Endothelial cell of umbilical vein (primary cell): ENCODE results near the gene TSPAN17. TPM values are rescaled to one million over a fixed set of nuclear protein-coding genes. Genes with fewer than 3 reads are reported as not detected.

ENCODE experiments used
- BruUV-seq: library from RNA; stranded (reverse); fragments of 400-500 nt; replicated peaks from 2 replicates; lab custom pipeline; 2021; lab: Mats Ljungman, UMichigan
- CTCF ChIA-PET: fragments of 300-600, 350-600 bp; sonication (Branson Sonifier 250); formaldehyde crosslinking; loops from one replicate; lab custom pipeline; 2021; ENCODE audit warnings: antibody characterized with exemption, inconsistent platforms; lab: Charles Lee
- POLR2A ChIA-PET: fragments of 300-600, 350-600 bp; sonication (Branson Sonifier 250); formaldehyde crosslinking; loops from one replicate; lab custom pipeline; 2021; ENCODE audit warnings: antibody characterized with exemption, inconsistent platforms; lab: Charles Lee
- DNase-seq: peaks from one replicate; pipeline ENCODE4 v3.0.0-alpha.2; 2011; ENCODE audit warnings: low read depth, low spot score
- FAIRE-seq: peaks from 2 replicates; lab custom pipeline; 2011; peaks lifted over from hg19 to GRCh38; lab: Jason Lieb, UNC
- H2AFZ ChIP-seq: 2 replicates; pipeline ENCODE4 v1.6.0; 2012; ENCODE audit warnings: low read depth, low read length, control low read depth, inconsistent platforms
- H3K27ac ChIP-seq: 2 replicates; pipeline ENCODE4 v1.5.1; 2011; ENCODE audit warnings: low read depth, mild to moderate bottlenecking, control low read depth, low read length, moderate library complexity; ENCODE audit not compliant: insufficient read depth
- H3K27me3 ChIP-seq, 2 experiments: 2 replicates each; pipeline versions ENCODE4 v1.6.0 to v1.6.1; 2011; ENCODE audit warnings: low read length in 2 of 2, mixed read lengths in 1 of 2; ENCODE audit not compliant: control insufficient read depth in 2 of 2, insufficient read depth in 2 of 2
- H3K36me3 ChIP-seq, 2 experiments: 2 replicates in 1 of 2; 3 replicates in 1 of 2; pipeline ENCODE4 v1.5.1; 2011; ENCODE audit warnings: low read length in 2 of 2, mild to moderate bottlenecking in 1 of 2, moderate library complexity in 1 of 2; ENCODE audit not compliant: control insufficient read depth in 2 of 2, insufficient read depth in 2 of 2; ENCODE audit errors: extremely low read depth in 1 of 2
- H3K4me1 ChIP-seq: 3 replicates; pipeline ENCODE4 v1.5.1; 2011; ENCODE audit warnings: mild to moderate bottlenecking, low read length; ENCODE audit not compliant: control insufficient read depth, insufficient read depth; ENCODE audit errors: extremely low read depth
- H3K4me2 ChIP-seq: 2 replicates; pipeline ENCODE4 v1.6.1; 2011; ENCODE audit warnings: low read length, control low read depth, mixed read lengths; ENCODE audit not compliant: insufficient read depth
- H3K4me3 ChIP-seq, 3 experiments: fragments of 200-600 bp in 1 of 3; sonication (generic), shearing (Covaris generic) in 1 of 3; replicated peaks in 1 of 3; 2 replicates each; pipeline ENCODE4 v1.5.1; 2011 to 2016; ENCODE audit warnings: control low read depth in 3 of 3, low read length in 3 of 3, mild to moderate bottlenecking in 2 of 3, inconsistent platforms in 1 of 3, low read depth in 1 of 3, moderate library complexity in 1 of 3; ENCODE audit not compliant: insufficient read depth in 1 of 3
- H3K79me2 ChIP-seq: 2 replicates; pipeline ENCODE4 v1.6.0; 2012; ENCODE audit warnings: low read length, inconsistent platforms; ENCODE audit not compliant: control insufficient read depth, insufficient read depth
- H3K9ac ChIP-seq: replicated peaks from 2 replicates; pipeline ENCODE3; 2011; ENCODE audit warnings: low read length, control low read depth; ENCODE audit not compliant: insufficient read depth; ENCODE audit errors: extremely low read depth
- H3K9me1 ChIP-seq: replicated peaks from 3 replicates; pipeline ENCODE4 v1.6.0; 2011; ENCODE audit warnings: mild to moderate bottlenecking, low read length; ENCODE audit not compliant: control insufficient read depth, insufficient read depth; ENCODE audit errors: extremely low read depth
- H3K9me3 ChIP-seq: replicated peaks from 2 replicates; pipeline ENCODE4 v1.5.1; 2012; ENCODE audit warnings: low read length, inconsistent platforms; ENCODE audit not compliant: control insufficient read depth, insufficient read depth
- H4K20me1 ChIP-seq: replicated peaks from 2 replicates; pipeline ENCODE3; 2011; ENCODE audit warnings: mild to moderate bottlenecking, low read length; ENCODE audit not compliant: control insufficient read depth, insufficient read depth; ENCODE audit errors: extremely low read depth
- CTCF ChIP-seq, 2 donors: IDR thresholded peaks; 1 replicate in 1 of 2; 2 replicates in 1 of 2; pipeline ENCODE4 v1.5.1; 2011; ENCODE audit warnings: low read length in 2 of 2, mild to moderate bottlenecking in 2 of 2, moderate library complexity in 2 of 2, control low read depth in 1 of 2, inconsistent platforms in 1 of 2, low read depth in 1 of 2; ENCODE audit not compliant: insufficient read depth in 1 of 2; ENCODE audit errors: extremely low read depth in 1 of 2
- EZH2 ChIP-seq: IDR thresholded peaks from 2 replicates; pipeline ENCODE4 v1.6.1; 2012; ENCODE audit warnings: borderline replicate concordance, low read depth, mild to moderate bottlenecking, moderate library complexity, low read length, inconsistent platforms; ENCODE audit not compliant: severe bottlenecking
- FOS ChIP-seq: IDR thresholded peaks from 2 replicates; pipeline ENCODE4 v1.6.1; 2011; ENCODE audit warnings: mild to moderate bottlenecking, low read length, moderate library complexity, borderline replicate concordance; ENCODE audit not compliant: insufficient read depth
- GATA2 ChIP-seq: IDR thresholded peaks from 2 replicates; pipeline ENCODE4 v1.7.0; 2011; ENCODE audit warnings: low read depth, mild to moderate bottlenecking, moderate library complexity, mixed read lengths, low read length; ENCODE audit not compliant: insufficient read length, insufficient read depth
- MAX ChIP-seq: IDR thresholded peaks from 2 replicates; pipeline ENCODE4 v1.6.1; 2011; ENCODE audit not compliant: insufficient read depth, insufficient read length
- MYC ChIP-seq: IDR thresholded peaks from one replicate; pipeline ENCODE4 v1.6.1; 2011; ENCODE audit warnings: mild to moderate bottlenecking, low read depth, low read length
- POLR2A ChIP-seq: IDR thresholded peaks from 2 replicates; pipeline ENCODE4 v1.6.1; 2012; ENCODE audit warnings: low read depth, mild to moderate bottlenecking, control low read depth, low read length
- POLR2AphosphoS5 ChIP-seq: IDR thresholded peaks from 2 replicates; pipeline ENCODE4 v1.6.1; 2012; ENCODE audit warnings: low read depth, mild to moderate bottlenecking, control low read depth, low read length, moderate library complexity; ENCODE audit not compliant: insufficient read depth
- dilution Hi-C: fragments of 300-500 bp; cut with MboI; formaldehyde crosslinking; loops from one replicate; pipeline ENCODE4 v1.15.0; 2019; ENCODE audit warnings: low sequenced_read_pairs; ENCODE audit not compliant: extremely low pct_ligation_motif_present
- intact Hi-C: fragments of 100-400 bp; cut with micrococcal nuclease; formaldehyde crosslinking; loops from one replicate; pipeline ENCODE4 v1.10.0; 2022
- polyA plus RNA-seq, 4 experiments: library from polyadenylated mRNA; depleted of rRNA in 3 of 4; stranded (reverse) in 3 of 4; unstranded in 1 of 4; fragments of >200 nt; gene quantifications; 2 replicates each; pipeline versions ENCODE4 v1.2.1 to v1.2.3, GENCODE V29; 2011 to 2012; ENCODE audit warnings: missing spikeins in 1 of 4
- total RNA-seq: library from RNA; stranded (reverse); gene quantifications from 2 replicates; pipeline ENCODE4 v1.2.3, GENCODE V29; 2021

TSPAN17 gene
- total and polyA plus RNA-seq, 2 donors (not counting 3 experiments of a cell fraction or from before 2014, with no cell fraction given), result 55.9 to 73.3 TPM

GRCh38 chr5:176652136-176652535 lies 4.9 kb downstream of the TSPAN17 start:
- H3K9me3 ChIP-seq, result no peaks in the 10 kb centered on the region
- no TSS peak for BruUV-seq
- H3K36me3 ChIP-seq, result peaks cover 5 to 16% of the 10 kb centered on the region in 2 experiments
- POLR2A ChIA-PET, result no interaction called here
- no peak overlapping the region for H3K4me3 ChIP-seq
- peaks cover 9% of the 10 kb centered on the region for H3K79me2 ChIP-seq
- no peak overlapping the region for H2AFZ ChIP-seq
- no peaks in the 10 kb centered on the region for H3K27me3 ChIP-seq
- dilution Hi-C loops (no loop called here), intact Hi-C loops (loop anchor here (5.0 kb wide), 1 partner anchor 660 kb away; the partner anchor contains the start of gene MXD3)
- no peaks in the 10 kb centered on the region for H3K9me1 ChIP-seq
- no peak overlapping the region for H3K9ac ChIP-seq
- CTCF ChIA-PET, result interaction anchor here (2.6 kb wide), 1 partner anchor 8 kb away, joined by 18 read pairs; no protein-coding TSS in a partner anchor
- H3K4me2 ChIP-seq, result no peak overlapping the region
- H3K27ac ChIP-seq, result no peak overlapping the region
- FAIRE-seq (no peak), DNase-seq (no peak)
- no peak for TF ChIP-seq EZH2
- TF ChIP-seq GATA2, result no peak
- no peak for TF ChIP-seq POLR2A
- no peak for TF ChIP-seq MYC
- TF ChIP-seq CTCF (IDR thresholded peaks at IDR 0.05; ENCODE audit: extremely low read depth in 1 of 2, insufficient read depth in 1 of 2, low read depth in 1 of 2, low read length in 2 of 2), result no peak
- TF ChIP-seq POLR2AphosphoS5, result no peak
- no peak for TF ChIP-seq MAX
- TF ChIP-seq FOS, result no peak
- no peaks in the 10 kb centered on the region for H4K20me1 ChIP-seq
- H3K4me1 ChIP-seq, result peaks cover 8% of the 10 kb centered on the region
